Amygdala (tissue), 56 donors: ENCODE measurements around the gene ECI1.

Experiments used
- DNase-seq, 56 donors: peaks; one replicate each; lab custom pipeline; 2025; lab: John Stamatoyannopoulos, UW

The ECI1 gene

DNA sequence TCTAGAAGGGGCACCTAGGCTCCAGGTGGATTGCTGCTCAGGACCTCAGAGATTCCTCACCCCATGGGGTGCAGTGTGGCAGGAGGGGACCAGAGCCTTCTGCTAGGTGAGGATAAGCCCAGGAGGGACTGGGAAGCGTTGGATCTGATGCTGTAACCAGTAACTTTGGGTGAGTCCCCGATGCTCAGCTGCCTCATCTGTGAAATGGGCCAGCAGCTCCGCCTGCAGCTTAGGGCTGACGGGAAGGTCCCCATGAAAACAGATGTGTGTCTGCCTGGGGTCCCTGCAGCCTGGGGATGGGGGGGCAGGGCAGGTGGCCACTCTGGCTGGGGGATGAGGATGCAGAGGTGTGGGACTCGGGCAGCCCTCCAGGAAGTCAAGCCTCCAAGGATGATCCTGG is 52.3 kb downstream of the ECI1 start:
- DNase-seq: no peak

DNA sequence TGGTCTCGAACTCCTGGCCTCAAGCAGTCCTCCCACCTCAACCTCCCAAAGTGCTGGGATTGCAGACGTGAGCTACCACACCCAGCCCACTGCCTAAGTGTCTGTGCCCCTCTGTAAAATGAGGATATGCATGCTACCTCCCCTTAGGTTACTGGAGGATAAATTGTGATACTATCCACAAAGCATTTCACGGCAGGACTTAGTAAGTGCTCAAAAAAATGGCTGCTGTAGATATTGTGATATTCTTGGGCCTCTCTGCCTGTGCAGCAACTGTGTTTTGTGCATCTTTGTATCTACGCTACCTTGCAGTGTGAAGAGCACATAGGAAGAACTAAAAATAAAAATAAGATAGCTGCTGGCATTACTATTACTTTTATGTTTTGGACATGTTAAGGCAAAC is 53.1 kb downstream of the ECI1 start:
- DNase-seq: no peak

DNA sequence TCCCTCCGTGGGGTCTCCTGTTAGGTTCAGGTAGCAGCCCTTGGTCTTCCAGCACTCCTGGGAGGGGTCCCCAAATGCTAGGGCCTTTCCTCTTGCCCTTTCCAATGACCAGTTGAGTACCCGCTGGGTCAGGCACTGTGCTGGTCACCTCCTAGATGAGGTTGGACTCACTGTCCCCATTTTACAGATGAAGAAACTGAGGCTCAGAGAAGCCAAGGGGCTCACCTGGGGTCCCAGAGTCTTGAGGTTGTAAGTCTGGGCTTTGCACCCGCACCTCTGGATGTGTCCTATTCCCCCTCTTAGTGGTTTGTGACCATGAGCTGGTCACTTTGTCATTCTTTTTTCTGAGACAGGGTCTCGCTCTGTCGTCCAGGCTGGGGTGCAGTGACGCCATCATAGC is 53.6 kb downstream of the ECI1 start:
- no peak for DNase-seq

DNA sequence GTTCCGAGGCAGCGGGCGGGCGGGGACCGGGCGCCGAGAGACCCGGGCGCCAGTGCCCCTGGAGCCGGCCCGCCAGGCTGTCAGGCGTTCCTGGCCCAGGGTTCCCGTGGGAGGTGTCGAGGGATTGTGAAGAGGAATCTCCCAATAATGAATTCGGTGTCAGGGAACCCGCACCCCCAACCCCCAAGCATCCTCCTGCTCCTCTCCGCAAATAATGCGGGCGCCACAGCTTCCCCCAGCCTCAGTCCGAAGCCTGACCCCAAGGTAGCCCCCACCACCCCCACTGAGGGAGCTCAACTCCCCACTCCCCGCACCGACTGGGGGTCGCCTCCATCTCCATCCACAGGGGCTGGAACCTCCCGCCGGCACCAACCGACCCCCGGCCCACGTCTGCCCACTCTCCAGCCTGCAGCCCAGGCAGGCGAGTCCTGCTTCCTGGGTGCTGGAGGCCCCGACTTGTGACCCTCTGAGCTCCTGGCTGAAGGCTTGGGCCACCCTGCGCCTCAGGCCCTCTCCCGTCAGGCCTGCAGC is 54.3 kb downstream of the ECI1 start:
- DNase-seq: no peak

DNA sequence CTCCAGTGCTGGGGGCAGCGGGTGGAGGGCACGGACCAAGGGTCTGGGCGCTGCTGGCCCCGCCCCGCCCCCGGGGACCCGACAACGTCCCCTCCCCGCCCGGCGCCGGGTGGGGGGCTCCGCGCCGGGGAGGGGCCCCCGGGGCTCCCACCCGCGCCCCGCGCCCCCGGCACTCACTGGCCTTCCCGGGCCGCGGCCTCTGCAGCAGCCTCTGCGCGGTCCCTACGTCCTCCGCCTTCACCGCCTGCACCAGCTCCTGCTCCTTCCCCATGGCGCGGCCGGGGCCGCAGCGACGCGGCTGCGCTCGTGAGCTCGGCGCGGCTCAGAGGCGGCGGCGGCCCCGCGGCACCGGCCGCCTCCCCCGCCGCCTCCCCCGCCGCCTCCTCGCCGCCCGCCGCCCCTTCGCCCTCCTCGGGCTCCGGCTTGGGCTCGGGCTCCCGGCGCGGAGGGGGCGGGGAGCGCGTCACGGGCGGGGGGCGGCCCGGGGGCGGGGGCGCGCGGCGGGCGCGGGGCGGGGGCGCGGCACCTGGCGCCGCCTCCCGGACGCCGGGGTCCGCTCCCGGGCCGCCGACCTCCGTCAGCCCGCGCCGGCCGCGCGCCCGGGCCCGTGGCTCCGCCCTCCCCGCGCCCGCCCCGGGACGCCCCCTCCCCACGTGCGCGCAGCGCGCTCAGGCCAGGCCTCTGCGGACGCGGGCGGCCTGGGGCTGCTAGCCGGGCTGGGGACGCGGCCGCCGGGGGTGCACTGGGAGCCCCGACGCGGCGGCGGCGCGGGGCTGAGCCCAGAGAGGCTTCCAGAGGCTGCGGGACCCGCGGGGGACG is 55.0 kb downstream of the ECI1 start, which contains the start of gene CASKIN1:
Gene CASKIN1, minus strand, starts transcription at position 444 of the 819 bp plus-strand sequence. Its CDS starts 173 bp downstream, at position 271.
- peak in 4 of 56 donors; percentile 18 to 45 (median 32) for DNase-seq

DNA sequence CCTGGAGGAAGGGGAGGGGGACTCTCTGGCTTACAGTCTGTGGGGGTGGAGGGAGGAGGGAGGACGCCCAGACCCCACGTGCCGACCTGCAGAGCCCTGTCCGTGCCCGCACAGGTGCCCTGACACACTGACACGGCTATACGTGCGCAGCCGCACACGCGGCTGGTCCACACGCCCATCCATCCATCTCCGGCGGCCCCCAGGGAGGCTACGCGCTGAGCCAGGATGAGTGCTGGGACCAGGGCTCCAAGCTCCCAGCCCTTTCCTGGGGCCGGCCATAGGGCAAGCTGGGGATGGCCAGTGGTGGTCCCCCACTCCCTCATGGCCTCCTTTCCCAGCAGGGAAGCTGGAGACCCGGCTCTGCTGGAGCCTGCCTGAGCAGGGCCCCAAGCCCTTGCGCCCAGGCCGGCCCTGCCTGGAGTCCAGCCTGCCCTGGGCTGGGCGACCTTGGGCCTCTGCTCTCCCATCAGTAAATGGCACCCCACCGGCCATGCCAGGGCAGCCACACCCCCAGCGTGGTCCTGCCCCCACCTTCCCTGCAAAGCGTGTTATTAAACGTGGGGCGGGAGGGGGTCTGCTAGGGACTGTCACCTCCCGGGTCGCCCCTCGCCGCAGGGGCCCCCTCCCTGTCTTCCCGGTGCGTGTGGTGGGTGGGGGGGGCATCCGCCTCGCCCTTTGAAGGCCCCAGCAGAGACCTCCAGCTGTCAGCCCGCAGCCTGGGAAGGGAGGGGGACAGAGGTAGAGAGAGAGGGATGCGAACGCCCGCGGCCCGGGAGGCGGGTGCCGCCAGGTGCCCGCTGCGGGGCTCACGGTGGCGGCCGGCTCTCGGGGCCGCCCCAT is 55.8 kb downstream of the ECI1 start:
- DNase-seq: no peak

DNA sequence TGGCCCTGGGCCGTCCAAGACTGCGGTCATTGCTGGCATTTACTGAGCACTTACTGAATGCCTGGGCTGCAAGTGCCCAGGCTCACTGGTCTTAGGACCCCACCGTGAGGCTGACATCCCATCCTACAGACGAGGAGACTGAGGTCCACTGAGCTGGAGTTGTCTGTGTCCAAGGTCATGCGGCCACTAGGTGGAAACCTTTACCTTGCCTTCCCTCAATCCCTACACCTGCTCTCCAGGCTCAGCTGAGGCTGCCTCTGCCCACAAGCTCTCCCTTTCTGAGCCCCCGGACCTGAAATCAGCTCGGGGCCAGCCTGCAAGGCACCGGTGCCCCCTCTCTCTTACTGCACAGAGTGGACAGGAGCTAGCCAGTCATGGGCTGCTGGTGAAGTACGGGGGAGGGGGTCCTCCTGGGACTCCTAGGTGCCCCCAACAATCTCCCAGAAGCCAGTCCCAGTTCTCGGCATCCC is 56.5 kb downstream of the ECI1 start:
- DNase-seq: no peak

DNA sequence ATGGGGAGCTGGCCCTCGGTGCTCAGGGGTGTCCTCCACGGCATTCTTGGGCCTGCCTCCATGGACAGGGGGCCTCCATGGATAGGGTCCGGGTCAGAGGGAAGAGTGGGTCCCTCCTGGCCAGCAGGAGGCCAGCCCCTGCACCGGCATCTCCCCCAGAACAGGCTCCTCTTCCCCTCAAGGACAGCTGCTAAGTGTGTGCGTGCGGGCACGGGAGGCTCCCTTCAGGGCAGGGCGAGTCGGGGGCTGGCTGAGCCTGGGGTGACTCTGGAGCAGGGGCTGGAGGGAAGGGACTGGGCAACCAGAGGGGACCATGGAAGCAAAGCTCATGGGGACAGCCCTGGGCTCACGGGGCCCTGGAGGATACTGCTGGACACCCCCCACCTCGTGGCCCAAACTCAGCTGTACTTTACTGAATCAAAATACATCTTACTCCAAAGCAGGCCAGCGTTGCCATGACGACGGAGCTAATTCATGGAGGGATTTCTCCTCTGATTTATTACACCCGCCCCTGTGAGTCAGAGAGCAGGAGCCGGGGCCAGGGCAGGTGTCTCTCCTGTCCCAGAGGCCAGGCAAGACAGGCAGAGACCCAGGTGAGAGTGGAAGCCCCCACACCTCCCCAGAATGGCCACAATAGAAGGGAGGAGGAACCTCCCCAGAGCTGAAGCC is 57.1 kb downstream of the ECI1 start:
- peak in 3 of 56 donors; percentile 6 to 37 (median 19) for DNase-seq

DNA sequence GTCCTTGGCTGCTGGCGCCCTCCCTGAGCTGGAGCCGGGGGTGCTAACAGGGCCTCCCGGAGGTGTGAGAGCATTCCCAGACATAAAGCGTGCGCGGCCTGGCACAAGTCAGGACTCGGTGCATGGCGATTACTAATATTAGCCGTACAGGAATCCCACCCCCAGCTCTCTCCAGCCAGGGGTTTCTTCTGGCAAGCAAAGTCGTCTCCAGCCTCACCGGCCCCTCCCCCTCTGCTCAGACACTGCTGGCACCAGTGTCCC is 60.0 kb downstream of the ECI1 start:
- DNase-seq: peak in 3 of 56 donors; percentile 30 to 53 (median 35)

DNA sequence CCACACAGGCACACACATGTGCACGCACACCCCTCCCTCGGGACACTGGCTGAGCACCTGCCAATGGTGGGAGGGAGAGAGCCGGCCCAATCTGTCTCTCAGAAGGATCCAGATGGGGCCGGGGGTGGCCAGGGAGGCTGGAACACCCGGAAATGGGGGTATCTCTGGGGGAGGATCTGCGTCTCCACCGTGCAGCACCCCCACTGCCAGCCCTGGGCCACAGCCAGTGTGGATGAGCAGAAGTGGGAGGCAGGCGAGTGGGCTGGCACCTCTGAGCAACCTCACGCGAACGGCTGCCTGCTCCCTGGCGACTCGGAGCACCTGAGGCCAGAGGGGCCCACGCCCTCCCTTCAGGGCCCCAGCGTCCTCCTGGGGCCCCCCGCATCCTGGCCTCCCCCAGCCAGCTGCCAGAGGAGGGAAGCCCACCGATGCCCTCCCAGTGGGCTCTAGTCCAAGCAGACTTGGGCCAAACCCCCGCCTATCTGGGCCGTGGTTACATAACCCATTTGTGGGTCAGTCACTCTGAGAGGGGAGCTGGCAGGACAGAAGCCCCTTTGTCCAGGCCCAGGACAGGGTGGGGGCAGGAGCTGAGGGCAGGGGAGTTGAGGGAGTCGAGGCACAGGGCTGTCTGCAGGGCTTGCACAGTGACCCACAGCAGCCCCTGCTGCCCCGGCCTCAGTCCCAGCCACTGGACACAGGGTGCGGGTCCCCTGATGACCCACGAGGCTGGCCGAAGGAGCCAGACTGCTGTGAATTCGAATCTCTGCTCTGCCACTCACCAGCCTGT is 60.5 kb downstream of the ECI1 start:
- DNase-seq: peak in 42 of 56 donors; percentile 8 to 70 (median 46)

DNA sequence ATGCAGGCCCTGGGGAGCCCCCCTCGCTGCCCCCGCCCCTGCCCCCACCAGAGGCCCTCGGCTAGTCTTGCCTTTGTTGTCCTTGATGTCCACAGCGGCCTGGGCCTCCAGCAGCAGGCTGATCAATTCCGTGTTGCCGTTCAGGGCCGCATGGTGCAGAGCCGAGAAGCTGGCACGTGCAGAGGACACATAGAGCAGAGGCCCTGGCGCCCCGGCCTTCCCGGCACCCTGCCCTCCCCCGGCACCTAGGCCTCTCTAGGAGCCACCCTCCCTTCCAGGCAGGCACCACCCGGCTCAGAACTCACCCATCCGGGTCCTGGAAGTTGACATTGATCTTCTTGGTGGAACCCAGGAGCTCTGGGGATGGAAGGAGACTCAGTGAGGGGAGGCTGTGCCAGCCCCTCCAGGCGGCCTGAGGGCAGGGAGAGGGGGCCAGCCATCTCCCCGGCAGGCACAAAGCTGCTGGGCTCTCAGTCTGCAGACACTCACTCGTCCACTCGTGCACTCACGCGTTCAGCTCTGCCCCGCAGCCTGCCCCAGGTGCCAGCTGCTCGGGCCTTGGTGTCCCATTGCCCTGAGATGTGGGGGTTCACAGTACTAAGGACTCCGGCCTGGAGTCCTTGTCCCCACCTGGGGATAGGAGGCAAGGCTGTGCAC is 61.3 kb downstream of the ECI1 start:
- no peak for DNase-seq
